Hepatocyte (in vitro differentiated cells): ENCODE results near the gene PPARA. TPM values are rescaled to one million over a fixed set of nuclear protein-coding genes. Genes with fewer than 3 reads are reported as not detected.

Source experiments
- DNase-seq: peaks from one replicate; pipeline ENCODE4 v3.0.0-alpha.2; 2016; ENCODE audit warnings: low spot score
- H2AFZ ChIP-seq: fragments of 200-600 bp; sonication (generic); 2 replicates; pipeline ENCODE4 v1.6.0; 2016; ENCODE audit warnings: antibody characterized with exemption, mild to moderate bottlenecking
- H3K27ac ChIP-seq: fragments of 200-600 bp; sonication (generic); 2 replicates; pipeline ENCODE4 v1.5.1; 2016; ENCODE audit warnings: mild to moderate bottlenecking
- H3K27me3 ChIP-seq: fragments of 200-600 bp; sonication (generic); 2 replicates; pipeline ENCODE4 v1.6.1; 2016
- H3K36me3 ChIP-seq: fragments of 200-600 bp; sonication (generic); replicated peaks from 2 replicates; pipeline ENCODE4 v1.5.1; 2016; ENCODE audit warnings: low read depth; ENCODE audit not compliant: insufficient read depth
- H3K4me1 ChIP-seq: fragments of 200-600 bp; sonication (generic); 2 replicates; pipeline ENCODE4 v1.5.1; 2016; ENCODE audit warnings: mild to moderate bottlenecking, moderate library complexity; ENCODE audit not compliant: insufficient read depth
- H3K4me2 ChIP-seq: fragments of 200-600 bp; sonication (generic); 2 replicates; pipeline ENCODE4 v1.6.0; 2016
- H3K4me3 ChIP-seq: fragments of 200-600 bp; sonication (generic); 2 replicates; pipeline ENCODE4 v1.5.1; 2016; ENCODE audit warnings: mild to moderate bottlenecking
- H3K79me2 ChIP-seq: fragments of 200-600 bp; sonication (generic); 2 replicates; pipeline ENCODE4 v1.6.0; 2017; ENCODE audit warnings: mild to moderate bottlenecking
- H3K9me2 ChIP-seq: fragments of 200-600 bp; sonication (generic); replicated peaks from 2 replicates; pipeline ENCODE4 v1.6.0; 2017; ENCODE audit warnings: mild to moderate bottlenecking; ENCODE audit not compliant: insufficient read depth
- H3K9me3 ChIP-seq: fragments of 200-600 bp; sonication (generic); 2 replicates; pipeline ENCODE4 v1.5.1; 2016; ENCODE audit warnings: low read depth, mild to moderate bottlenecking
- H4K20me1 ChIP-seq: fragments of 200-600 bp; sonication (generic); 2 replicates; pipeline ENCODE4 v1.6.0; 2016; ENCODE audit warnings: mild to moderate bottlenecking; ENCODE audit not compliant: insufficient read depth, poor library complexity, severe bottlenecking
- EZH2 ChIP-seq: fragments of 200-600 bp; sonication (generic); IDR thresholded peaks from 2 replicates; pipeline ENCODE4 v1.6.1; 2016; ENCODE audit warnings: antibody characterized with exemption, mild to moderate bottlenecking, borderline replicate concordance
- EZH2phosphoT487 ChIP-seq: fragments of 200-600 bp; sonication (generic); IDR thresholded peaks from one replicate; pipeline ENCODE4 v1.6.1; 2018; ENCODE audit warnings: antibody characterized with exemption, mild to moderate bottlenecking, low read depth, moderate library complexity; ENCODE audit not compliant: unreplicated experiment, severe bottlenecking
- WGBS: methylation state at CpG from one replicate; pipeline ENCODE4 v1.1.6; 2016; ENCODE audit warnings: low lambda C conversion rate; ENCODE audit errors: missing lambda C conversion rate; 5-methylcytosine and 5-hydroxymethylcytosine counted together
- polyA plus RNA-seq: library from polyadenylated mRNA; unstranded; fragments of >200 nt; fragmentation: Nextera tagmentation; extraction: Ambion mirVana; gene quantifications from 2 replicates; pipeline ENCODE4 v1.2.1, GENCODE V29; 2016
- total RNA-seq: library from RNA; depleted of rRNA; stranded (reverse); fragments of >200 nt; gene quantifications from 2 replicates; pipeline ENCODE4 v1.2.3, GENCODE V29; 2014
- TF ChIP-seq, protein P1 (sequence below): fragments of 200-600 bp; sonication (generic); IDR thresholded peaks from 2 replicates; pipeline ENCODE4 v1.5.1; 2016; ENCODE audit warnings: antibody characterized with exemption, mild to moderate bottlenecking; ENCODE audit not compliant: poor library complexity

PPARA gene
- total and polyA plus RNA-seq, 2 experiments from 2014 or later = 13.7 to 31.0 TPM

GRCh38 chr22:46172522-46173110 lies 22.3 kb downstream of the PPARA start:
- no peaks in the 10 kb centered on the region for H3K36me3 ChIP-seq
- H3K27ac ChIP-seq = no peak overlapping the region
- no peak overlapping the region for H2AFZ ChIP-seq
- WGBS = 88% methylated on average over 11 of the region's 11 CpGs
- DNase-seq = no peak
- no peak overlapping the region for H3K4me2 ChIP-seq
- no peaks in the 10 kb centered on the region for H3K9me2 ChIP-seq
- no peak overlapping the region for H3K4me3 ChIP-seq
- no peaks in the 10 kb centered on the region for H3K27me3 ChIP-seq
- H3K4me1 ChIP-seq = no peaks in the 10 kb centered on the region
- no peaks in the 10 kb centered on the region for H4K20me1 ChIP-seq
- H3K9me3 ChIP-seq = no peaks in the 10 kb centered on the region
- no peak for TF ChIP-seq EZH2phosphoT487
- TF ChIP-seq, protein P1, sequence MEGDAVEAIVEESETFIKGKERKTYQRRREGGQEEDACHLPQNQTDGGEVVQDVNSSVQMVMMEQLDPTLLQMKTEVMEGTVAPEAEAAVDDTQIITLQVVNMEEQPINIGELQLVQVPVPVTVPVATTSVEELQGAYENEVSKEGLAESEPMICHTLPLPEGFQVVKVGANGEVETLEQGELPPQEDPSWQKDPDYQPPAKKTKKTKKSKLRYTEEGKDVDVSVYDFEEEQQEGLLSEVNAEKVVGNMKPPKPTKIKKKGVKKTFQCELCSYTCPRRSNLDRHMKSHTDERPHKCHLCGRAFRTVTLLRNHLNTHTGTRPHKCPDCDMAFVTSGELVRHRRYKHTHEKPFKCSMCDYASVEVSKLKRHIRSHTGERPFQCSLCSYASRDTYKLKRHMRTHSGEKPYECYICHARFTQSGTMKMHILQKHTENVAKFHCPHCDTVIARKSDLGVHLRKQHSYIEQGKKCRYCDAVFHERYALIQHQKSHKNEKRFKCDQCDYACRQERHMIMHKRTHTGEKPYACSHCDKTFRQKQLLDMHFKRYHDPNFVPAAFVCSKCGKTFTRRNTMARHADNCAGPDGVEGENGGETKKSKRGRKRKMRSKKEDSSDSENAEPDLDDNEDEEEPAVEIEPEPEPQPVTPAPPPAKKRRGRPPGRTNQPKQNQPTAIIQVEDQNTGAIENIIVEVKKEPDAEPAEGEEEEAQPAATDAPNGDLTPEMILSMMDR = no peak
- TF ChIP-seq EZH2 = no peak
- H3K79me2 ChIP-seq = peaks cover 3% of the 10 kb centered on the region

DNA sequence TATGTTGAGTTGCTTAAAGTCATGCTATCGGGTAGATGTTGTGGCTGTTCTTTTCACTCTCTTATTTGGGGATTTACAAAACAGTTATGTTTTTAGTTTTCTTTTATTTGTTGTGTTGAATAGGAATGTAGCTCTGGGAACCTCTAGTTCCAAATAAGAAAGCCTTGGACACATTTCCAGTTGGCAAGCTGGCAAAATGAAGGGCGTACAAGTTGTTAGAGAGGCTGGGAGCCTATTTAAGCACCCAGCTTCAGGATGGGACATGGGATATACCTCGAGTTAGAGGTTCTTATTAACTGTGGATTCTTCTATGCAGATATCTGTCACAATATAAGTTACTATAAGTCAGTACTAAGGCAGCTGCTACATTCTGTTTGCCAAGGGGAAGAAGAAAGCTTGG lies 22.8 kb downstream of the PPARA start:
- WGBS = 79% methylated on average over 3 of the region's 3 CpGs
- Histone ChIP-seq H3K9me3 (no peaks in the 10 kb centered on the region), H3K4me1 (no peaks in the 10 kb centered on the region), H3K27me3 (no peaks in the 10 kb centered on the region), H3K79me2 (peaks cover 3% of the 10 kb centered on the region), H3K27ac (no peak overlapping the region), H3K36me3 (no peaks in the 10 kb centered on the region), H3K4me2 (no peak overlapping the region), H3K4me3 (no peak overlapping the region), H2AFZ (no peak overlapping the region), H3K9me2 (no peaks in the 10 kb centered on the region), H4K20me1 (no peaks in the 10 kb centered on the region)
- no peak for DNase-seq
- TF ChIP-seq, protein P1 = no peak

DNA sequence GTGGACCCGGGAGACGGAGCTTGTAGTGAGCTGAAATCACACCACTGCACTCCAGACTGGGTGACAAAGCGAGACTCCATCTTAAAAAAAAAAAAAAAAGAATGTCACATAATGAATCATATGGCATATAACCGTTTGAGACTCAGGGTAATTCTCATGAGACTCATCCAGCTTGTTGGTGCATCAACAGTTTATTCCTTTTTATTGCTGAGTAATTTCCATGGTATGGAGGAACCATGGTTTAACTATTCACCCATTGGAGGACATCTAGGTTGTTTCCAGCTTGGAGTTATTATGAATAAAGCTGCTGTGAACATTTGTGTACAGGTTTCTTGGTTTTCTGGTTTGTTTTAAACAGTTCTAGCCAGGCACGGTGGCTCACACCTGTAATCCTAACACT lies 25.3 kb downstream of the PPARA start:
- H3K27me3 ChIP-seq = no peaks in the 10 kb centered on the region
- no peak for DNase-seq
- H3K9me3 ChIP-seq = peaks cover 23% of the 10 kb centered on the region
- no peak overlapping the region for H2AFZ ChIP-seq
- no peak overlapping the region for H3K4me2 ChIP-seq
- peaks cover 3% of the 10 kb centered on the region for H3K79me2 ChIP-seq
- no peak overlapping the region for H3K27ac ChIP-seq
- 98% methylated on average over 5 of the region's 5 CpGs for WGBS
- no peaks in the 10 kb centered on the region for H3K36me3 ChIP-seq
- H4K20me1 ChIP-seq = no peaks in the 10 kb centered on the region
- H3K4me3 ChIP-seq = no peak overlapping the region
- no peaks in the 10 kb centered on the region for H3K9me2 ChIP-seq
- TF ChIP-seq EZH2 (no peak), EZH2phosphoT487 (no peak)
- TF ChIP-seq, protein P1 = no peak
- H3K4me1 ChIP-seq = no peaks in the 10 kb centered on the region
